GM19099 (cell line): ENCODE measurements around the gene ZDHHC7.

Experiments
- POLR2A ChIP-seq: IDR thresholded peaks from 3 replicates; pipeline ENCODE4 v1.6.1; 2011; ENCODE audit warnings: low read depth; ENCODE audit not compliant: insufficient read length; ENCODE audit errors: extremely low read depth

Gene ZDHHC7

GRCh38 chr16:84952335-84953189 lies 58.8 kb downstream of the ZDHHC7 start:
- no peak for TF ChIP-seq POLR2A

GRCh38 chr16:84950906-84951305 lies 60.4 kb downstream of the ZDHHC7 start:
- TF ChIP-seq POLR2A, result no peak

- TF ChIP-seq POLR2A, result no peak
Measured at GRCh38 chr16:84949772-84950436, 61.4 kb downstream of the ZDHHC7 start.

- TF ChIP-seq POLR2A, result no peak
Measured at GRCh38 chr16:84948851-84949610, 62.3 kb downstream of the ZDHHC7 start.

GRCh38 chr16:84947996-84948850 lies 63.1 kb downstream of the ZDHHC7 start:
- TF ChIP-seq POLR2A, result no peak

- no peak for TF ChIP-seq POLR2A
Measured at GRCh38 chr16:84947022-84947421, 64.3 kb downstream of the ZDHHC7 start.

GRCh38 chr16:84943620-84944019 lies 67.7 kb downstream of the ZDHHC7 start:
- TF ChIP-seq POLR2A, result no peak

GRCh38 chr16:84942786-84943185 lies 68.5 kb downstream of the ZDHHC7 start:
- TF ChIP-seq POLR2A, result no peak

- TF ChIP-seq POLR2A, result no peak
Measured at GRCh38 chr16:84941921-84942320, 69.4 kb downstream of the ZDHHC7 start.

GRCh38 chr16:84940670-84941551 lies 70.4 kb downstream of the ZDHHC7 start:
- no peak for TF ChIP-seq POLR2A

- no peak for TF ChIP-seq POLR2A
Measured at GRCh38 chr16:84937196-84938005, 73.9 kb downstream of the ZDHHC7 start.

- no peak for TF ChIP-seq POLR2A
Measured at GRCh38 chr16:84933774-84934631, 77.3 kb downstream of the ZDHHC7 start.

- no peak for TF ChIP-seq POLR2A
Measured at GRCh38 chr16:84932681-84933080, 78.7 kb downstream of the ZDHHC7 start.
